ENCODE measurements around the gene ZNF76.

GRCh38 chr6:35267897-35268296 lies 8.4 kb downstream of the ZNF76 start:
- TF ChIP-seq POLR2A (IDR thresholded peaks at IDR 0.05; ENCODE audit: low read depth, low read length) (no peak), POLR2AphosphoS5 (IDR thresholded peaks at IDR 0.05; ENCODE audit: low read depth, low read length) (no peak)

Measured in GM12892 (cell line).